GM21381 (cell line): ENCODE results near the gene RHOT2.
A peak's percentile ranks its signal among the peaks of the same experiment; 100 is the strongest.
"Not testable (repeated sequence)": the region's sequence is repeated elsewhere in the genome, so short reads cannot be mapped to it uniquely, and the experiment has no call there.

Experiments used
- ATAC-seq: cut with Tn5 transposase; IDR thresholded peaks from one replicate; pipeline ENCODE4 v1.9.1; 2021; ENCODE audit warnings: mild to moderate bottlenecking, moderate library complexity; ENCODE audit not compliant: unreplicated experiment

The RHOT2 gene

DNA sequence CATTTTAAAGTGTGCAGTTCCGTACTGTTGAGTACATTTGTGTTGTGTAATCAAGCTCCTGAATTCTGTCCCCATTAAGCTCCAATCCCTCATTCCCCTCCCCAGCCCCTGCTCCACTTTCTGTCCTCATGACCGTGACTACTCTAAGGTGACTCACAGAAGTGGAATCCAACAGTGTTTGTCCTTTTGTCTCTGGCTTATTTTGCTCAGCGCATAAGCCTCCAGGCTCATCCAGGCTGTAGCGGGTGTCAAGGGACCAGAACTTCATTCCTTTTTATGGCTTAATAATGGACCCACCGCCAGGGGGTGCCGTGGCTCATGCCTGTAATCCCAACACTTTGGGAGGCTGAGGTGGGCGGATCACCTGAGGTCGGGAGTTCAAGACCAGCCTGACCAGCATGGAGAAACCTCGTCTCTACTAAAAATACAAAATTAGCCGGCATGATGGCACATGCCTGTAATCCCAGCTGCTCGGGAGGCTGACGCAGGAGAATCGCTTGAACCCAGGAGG is 44.9 kb downstream of the RHOT2 start:
- not testable (repeated sequence) for ATAC-seq

DNA sequence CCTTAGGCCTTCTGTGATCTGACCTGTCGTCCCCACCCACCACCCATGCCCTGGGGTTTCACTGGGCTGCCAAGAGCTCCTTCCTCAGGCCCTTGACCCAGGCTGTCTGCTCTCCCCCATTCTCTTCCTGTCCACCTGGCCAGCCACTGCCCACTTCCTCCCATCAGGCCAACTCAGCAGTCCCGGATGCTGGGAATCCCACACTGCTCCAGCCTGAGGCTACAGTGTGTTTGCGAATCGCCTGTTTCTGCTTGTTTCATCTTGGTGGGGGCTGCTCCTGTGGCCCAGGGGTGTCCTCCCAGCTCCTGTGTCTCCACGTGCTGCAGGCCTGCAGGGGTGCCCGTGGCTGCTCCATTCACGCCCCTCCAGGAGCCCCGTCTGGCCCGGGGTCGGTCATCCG is 46.1 kb downstream of the RHOT2 start:
- ATAC-seq: no peak

DNA sequence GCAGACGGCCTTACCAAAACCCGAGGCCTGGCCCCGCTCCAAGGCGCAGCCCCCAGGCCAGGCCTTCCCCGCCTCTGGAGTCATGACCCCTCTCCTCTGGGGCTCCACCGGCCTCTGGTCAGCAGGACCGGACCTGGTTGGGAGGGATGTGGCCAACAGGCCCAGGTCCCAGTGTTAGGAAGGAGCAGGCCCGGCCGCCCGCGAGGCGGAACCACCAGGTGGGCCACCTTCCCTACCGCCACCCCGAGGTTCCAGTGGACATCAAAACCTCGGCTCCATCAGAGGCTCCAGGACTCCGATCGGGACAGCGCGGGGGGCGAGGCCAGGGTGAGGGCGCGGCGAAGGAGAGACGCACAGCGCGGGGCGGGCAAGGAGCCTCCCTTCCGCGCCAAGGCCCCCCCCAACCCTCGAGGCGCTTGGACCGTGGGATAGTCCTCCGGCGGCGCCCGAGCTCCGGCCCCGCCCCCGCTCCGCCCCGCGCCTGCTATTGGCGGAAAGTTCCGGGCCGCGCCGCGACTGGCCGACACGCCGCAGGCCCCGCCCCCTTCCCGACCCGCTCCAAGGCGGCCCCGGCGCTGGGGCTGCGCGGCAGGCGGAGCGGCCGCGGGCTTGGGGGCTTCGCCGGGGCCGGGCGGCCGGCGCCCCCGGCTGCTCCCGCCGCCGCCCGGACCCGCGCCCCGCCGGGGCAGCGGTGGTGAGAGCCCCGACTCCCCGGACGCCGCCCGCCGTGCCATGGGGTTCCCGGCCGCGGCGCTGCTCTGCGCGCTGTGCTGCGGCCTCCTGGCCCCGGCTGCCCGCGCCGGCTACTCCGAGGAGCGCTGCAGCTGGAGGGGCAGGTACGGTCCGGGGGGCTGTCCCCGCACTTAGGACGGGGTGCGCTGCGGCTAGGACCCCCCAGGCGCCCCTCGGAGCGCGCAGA is 46.9 kb downstream of the RHOT2 start, which contains the start of gene METRN:
TSS of gene METRN (plus strand) at position 561 of the 919 bp plus-strand sequence. CDS start at position 733, 172 bp downstream.
- peak; percentile 72 for ATAC-seq

DNA sequence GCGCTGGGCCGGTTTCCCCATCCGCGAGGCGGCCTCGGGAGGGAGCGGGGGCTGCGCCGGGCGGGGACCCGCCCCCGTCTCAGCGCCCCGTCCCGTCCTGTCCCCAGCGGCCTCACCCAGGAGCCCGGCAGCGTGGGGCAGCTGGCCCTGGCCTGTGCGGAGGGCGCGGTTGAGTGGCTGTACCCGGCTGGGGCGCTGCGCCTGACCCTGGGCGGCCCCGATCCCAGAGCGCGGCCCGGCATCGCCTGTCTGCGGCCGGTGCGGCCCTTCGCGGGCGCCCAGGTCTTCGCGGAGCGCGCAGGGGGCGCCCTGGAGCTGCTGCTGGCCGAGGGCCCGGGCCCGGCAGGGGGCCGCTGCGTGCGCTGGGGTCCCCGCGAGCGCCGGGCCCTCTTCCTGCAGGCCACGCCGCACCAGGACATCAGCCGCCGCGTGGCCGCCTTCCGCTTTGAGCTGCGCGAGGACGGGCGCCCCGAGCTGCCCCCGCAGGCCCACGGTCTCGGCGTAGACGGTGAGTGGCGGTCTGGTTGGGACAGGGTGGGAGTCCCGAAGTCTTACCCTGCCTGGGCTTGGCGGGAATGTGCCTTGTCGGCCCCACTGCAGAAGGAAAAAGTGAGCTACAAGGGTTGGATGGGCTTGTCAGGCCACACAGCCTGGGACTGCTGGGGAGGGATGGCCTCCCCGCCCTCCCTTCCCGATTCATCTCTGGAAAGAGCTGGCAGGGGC is 47.7 kb downstream of the RHOT2 start:
- peak; percentile 12 for ATAC-seq

DNA sequence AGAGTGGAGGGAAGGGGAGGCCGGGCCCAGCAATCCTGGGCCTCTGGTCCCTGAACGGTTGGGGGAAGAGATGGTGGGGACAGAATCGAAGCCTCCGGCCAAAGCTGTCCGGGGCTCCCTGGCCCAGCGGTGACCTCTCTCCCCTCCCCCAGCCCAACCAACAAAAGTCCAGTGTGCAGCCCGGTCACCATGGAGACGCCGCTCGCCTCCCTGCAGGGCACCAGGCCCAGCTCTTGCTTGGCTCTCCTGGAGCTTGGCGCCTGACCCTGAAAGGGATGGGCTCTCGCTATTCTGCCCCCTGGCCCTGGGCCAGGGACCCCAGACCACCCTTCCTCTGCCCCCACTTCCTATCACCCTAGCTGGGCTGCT is 48.3 kb downstream of the RHOT2 start:
- ATAC-seq: no peak

DNA sequence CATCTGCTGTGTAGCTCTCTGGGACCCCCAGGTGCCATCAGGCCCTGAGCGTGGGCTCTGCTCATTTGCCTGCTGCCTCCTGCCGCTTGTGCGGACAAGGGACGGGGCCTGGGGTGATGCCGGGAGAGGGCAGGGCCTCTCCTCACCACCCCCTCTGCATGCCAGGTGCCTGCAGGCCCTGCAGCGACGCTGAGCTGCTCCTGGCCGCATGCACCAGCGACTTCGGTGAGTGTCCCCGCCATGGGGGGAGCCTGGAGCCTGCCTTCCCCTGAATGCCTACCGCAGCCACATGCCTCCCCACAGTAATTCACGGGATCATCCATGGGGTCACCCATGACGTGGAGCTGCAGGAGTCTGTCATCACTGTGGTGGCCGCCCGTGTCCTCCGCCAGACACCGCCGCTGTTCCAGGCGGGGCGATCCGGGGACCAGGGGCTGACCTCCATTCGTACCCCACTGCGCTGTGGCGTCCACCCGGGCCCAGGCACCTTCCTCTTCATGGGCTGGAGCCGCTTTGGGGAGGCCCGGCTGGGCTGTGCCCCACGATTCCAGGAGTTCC is 48.9 kb downstream of the RHOT2 start:
- no peak for ATAC-seq

DNA sequence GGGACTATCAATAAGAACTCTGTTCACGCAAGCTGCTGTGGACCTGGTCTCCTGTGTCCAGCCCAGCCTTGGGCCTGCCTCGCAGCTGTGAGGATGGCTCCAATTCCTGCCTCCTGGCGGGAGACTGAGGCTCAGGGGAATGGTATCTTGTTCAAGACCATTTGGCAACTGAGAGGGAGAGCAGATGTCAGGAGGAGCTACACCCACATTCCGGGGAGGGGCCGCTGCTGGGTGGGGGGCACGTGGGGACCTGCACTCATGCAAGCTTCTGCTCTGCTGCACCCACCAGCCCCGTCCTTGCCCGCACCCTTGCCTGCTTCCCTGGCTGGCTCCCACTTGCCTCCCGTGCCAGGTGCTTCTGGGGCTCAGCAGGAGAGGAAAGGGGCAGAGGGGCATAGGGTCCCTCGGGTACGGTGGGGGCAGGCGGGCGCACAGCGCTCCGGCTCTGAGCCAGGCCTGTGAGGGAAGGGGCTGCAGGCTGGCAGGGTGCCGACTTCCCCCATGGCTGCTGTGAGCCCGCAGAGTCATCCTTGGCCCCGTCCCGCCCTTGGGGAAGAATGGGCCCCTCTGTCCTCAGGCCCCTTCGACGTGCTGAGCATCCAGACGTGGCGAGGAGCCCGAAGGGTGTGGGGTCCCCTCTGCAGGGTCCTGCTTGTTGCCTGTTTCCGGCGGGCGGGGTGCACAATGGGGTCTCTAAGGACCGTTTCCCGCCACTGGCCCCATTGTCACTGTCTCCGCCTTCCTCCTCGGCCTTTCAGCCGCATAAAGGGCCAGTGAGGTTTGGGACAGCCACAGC is 49.7 kb downstream of the RHOT2 start:
- ATAC-seq: no peak

DNA sequence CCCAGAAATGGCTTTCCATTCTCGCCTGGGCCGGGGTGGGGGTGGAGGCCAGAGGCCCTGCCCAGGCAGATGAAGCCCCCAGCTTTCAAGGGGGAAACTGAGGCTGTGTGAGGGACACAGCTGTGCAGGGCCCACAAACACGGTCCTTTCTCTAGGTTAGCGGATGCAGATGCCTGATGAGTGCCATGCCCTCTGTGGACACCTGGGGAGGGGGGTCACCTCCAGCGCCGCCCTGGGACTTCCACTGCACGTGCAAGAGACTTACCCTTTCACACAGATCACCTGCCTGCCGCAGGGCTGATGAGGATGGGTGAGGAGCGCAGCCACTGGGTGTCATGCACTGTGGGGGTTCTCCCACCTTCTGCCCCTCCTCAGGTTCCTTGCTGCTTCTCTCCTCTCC is 50.5 kb downstream of the RHOT2 start:
- no peak for ATAC-seq

DNA sequence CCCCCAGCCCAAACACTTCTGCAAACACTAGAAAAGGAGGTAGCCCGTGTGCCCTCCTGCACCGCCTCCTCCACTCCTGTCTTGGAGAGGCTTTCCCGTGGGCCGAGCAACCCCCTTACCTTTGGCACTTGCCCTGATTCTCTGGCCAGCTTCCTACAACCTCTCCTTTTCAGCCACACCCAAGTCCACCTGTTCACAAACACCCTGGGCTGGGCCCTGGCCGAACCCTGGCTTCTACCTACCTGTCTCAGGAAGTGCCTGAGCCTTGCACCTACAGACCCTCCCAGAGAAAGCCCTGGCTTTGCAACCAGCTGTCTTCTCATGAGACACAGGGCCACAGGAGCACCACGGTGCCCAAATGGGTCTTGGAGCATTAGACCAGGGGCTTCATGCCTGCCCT is 51.0 kb downstream of the RHOT2 start:
- ATAC-seq: no peak

DNA sequence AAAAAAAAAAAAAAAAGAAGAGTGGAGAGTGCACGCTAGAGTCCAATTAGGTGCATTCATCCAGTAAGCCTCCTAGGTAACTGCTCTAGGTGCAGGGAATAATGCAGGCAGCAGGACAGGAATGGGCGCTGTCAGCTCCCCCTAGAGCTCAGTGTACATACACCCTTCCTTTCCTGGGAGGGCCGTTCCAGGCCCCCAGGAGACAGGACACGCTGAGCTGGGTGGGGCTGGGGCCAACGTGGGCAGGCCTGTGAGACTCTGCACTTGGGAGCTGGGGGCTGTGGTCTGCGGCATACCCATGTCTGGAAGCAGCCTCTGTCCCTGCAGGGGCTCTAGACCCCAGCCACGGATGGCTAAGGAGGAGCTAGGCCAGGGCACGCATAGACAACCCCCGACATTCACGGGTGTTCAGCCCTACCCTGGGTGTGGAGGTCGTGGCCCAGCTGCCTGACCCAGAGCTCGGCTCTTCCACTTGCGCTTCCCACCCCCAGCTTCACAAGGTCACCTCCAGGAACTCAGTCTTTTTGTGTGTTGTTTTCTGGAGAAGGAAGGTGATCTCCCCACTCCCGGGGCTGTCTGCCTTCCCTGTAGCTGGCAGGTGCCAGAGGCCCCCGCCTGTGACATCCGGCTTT is 52.0 kb downstream of the RHOT2 start:
- no peak for ATAC-seq

DNA sequence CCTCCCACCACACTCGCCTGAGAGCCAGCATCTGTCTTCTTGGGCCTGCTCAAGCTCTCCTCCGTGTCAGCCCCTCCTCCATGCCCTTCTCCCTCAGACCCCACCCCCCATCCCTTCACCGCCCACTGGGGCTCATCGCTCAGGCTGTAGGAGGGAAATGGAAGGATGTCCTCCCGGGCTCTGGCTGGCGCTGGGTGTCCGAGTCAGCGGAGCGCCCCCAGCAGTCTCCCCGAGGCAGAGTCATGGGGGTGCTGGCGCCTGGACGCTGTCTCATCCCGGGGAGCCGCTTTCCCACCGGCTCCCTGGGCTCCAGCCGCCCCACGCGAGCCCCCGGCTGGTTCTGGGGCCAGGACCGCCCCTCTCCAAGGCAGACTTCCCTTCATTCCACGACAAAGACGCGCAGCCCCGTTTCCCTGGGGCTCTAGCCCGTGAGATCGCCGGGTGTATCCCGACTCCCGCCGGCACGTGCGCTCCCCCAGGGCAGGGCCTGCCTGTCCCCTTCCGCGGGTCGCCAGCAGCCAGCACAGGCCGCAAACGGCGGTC is 52.6 kb downstream of the RHOT2 start:
- peak; percentile 16 for ATAC-seq

DNA sequence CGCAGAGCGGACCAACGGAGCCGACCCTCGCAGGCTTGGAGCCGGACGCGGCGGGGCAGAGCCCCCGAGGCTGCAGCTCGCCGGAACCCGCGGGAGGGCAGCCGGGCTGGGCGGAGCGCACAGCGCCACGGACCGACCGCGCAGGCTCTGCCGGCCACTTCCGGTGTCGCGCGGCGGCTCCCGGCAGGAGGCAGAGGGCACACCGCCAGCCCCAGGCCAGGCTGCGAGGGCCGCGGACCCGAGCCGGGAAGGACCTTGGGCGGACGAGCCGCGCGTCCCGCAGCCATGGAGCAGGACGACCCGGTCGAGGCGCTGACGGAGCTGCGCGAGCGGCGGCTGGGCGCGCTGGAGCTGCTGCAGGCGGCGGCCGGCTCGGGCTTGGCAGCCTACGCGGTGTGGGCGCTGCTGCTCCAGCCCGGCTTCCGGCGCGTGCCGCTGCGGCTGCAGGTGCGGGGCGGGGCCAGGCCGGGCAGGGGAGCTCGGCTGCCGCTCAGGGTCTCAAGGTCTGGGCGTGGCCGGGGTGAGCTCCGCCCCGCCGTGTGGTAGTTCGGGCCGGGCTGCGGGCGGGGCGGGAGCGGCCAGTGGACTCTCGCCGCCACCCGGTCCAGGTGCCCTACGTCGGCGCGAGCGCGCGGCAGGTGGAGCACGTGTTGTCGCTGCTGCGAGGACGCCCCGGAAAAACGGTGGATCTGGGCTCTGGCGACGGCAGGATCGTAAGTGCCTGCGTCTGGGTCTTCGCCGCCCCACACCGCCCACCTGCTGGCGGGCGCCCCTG is 53.2 kb downstream of the RHOT2 start, which contains the start of gene ANTKMT:
TSS of gene ANTKMT (plus strand) at position 157 of the 775 bp plus-strand sequence. CDS start at position 286, 129 bp downstream.
- peak; percentile 68 for ATAC-seq

DNA sequence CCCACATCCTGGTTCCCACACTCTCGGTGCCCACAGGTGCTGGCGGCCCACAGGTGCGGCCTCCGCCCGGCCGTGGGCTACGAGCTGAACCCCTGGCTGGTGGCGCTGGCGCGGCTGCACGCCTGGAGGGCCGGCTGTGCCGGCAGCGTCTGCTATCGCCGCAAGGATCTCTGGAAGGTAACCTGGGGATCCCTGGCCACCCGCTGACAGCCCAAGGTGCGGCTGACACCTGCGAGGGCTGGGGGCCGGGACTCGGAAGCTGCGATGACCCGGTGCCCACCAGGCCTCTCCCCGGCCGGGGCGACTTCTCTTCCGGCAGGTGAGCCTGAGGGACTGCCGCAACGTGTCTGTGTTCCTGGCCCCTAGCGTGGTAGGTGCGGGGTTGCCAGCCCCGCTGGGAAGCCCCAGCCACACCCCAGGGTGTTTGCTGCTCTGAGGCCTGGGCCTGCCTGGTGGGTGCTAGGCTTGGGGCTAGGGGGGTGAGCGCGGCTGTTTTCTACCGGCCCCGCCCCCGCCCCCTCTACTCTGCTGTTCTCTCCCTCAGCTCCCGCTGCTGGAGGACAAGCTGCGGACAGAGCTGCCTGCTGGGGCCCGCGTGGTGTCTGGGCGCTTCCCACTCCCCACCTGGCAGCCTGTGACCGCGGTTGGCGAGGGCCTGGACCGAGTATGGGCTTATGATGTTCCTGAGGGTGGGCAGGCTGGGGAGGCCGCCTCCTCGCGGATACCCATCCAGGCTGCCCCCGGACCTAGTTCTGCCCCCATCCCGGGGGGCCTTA is 54.0 kb downstream of the RHOT2 start:
- ATAC-seq: no peak

DNA sequence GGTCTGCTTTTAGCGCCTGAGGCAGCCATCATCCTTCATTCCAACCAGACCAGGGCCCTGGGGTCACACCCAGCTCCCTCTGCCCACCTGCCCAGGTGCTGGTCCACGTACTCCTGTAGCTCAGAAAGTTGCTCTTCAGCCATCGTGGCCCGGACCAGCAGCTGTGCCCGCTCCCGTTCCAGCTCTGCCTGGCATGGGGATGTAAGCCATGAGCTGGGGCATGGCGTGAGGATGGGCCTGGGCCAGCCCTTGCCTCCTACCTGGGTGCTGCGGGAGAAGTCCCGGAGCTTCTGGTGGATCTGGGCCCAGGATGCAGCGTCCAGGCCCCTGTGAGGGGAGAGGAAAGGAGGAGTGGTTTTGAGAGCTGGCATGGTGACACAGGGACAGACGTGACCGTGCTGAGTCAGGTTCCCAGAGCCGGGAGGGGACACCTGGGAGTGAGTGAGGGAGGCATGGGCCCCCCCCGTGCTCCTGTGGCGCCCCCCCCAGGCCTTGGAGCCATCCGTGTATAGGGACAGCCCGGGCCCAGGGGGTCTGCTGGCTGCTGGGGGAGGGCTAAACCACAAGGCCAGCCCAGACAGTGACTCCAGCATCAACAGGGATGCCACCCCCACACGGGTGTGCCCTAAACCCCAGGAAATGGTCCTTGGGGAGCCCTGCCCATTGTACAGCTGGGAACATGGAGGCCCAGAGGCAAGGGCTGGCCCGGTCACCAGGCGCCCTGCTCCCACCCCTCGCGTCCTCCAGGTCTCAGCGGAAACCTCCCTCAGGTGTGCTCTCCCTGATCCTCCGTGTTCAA is 55.1 kb downstream of the RHOT2 start:
- no peak for ATAC-seq

DNA sequence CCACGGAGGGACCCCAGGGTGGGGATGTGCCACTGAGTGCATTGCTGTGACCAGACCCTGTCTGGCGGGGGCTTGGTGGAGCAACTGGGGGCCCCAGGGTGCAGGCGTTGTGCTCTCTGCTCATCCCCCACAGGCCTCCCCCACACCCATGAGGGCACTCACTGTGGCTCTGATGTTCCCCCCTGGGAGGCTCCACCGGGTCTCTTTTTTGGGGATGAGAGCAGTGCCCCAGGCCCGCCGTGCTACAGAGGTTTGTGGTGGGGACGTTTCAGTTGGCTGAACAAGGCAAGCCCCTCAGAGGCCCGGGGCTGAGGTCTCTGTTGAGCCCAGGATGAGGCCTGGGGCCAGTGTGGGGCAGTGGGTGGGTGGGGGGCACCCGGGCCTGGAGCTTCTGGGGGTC is 55.8 kb downstream of the RHOT2 start:
- no peak for ATAC-seq
